ENCODE results near the gene NRXN3.

DNA sequence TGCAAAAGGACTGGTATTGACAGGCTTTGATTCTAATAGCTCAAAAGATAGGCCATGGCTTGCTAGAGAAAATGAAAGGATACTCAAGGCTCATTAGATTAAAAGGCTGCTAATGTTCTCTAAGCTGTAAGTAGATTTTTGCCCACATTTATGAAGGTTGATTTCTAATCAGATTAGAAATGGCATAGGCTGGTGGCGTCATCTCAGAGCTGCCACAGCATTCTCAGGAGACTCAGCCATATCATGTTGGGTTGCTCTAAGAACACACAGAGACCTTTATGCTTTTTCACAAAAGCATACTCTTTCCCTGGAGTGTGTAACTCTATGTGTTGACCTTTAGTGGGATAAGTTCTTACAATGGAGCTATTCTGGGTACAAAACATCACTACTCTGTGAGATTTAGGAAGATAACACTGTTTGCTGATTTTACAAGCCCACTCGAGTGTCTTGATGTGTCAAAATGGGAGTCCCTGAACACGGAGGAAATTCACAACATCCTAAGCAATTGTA, 576.0 kb downstream of the NRXN3 start:
- TF ChIP-seq, protein P1, sequence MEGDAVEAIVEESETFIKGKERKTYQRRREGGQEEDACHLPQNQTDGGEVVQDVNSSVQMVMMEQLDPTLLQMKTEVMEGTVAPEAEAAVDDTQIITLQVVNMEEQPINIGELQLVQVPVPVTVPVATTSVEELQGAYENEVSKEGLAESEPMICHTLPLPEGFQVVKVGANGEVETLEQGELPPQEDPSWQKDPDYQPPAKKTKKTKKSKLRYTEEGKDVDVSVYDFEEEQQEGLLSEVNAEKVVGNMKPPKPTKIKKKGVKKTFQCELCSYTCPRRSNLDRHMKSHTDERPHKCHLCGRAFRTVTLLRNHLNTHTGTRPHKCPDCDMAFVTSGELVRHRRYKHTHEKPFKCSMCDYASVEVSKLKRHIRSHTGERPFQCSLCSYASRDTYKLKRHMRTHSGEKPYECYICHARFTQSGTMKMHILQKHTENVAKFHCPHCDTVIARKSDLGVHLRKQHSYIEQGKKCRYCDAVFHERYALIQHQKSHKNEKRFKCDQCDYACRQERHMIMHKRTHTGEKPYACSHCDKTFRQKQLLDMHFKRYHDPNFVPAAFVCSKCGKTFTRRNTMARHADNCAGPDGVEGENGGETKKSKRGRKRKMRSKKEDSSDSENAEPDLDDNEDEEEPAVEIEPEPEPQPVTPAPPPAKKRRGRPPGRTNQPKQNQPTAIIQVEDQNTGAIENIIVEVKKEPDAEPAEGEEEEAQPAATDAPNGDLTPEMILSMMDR (conservative IDR thresholded peaks at IDR 0.05 in 1 of 2, IDR thresholded peaks at IDR 0.05 in 1 of 2; ENCODE audit: low read depth in 1 of 2, low read length in 2 of 2): no peak
- no peak for TF ChIP-seq EZH2 (IDR thresholded peaks at IDR 0.05; ENCODE audit: low read length, missing control alignments)

All from fibroblast of lung (primary cell).